SU-DHL-6 (cell line): ENCODE measurements around the gene NTRK3.

Experiments used
- H2AFZ ChIP-seq: fragments of 200-600 bp; sonication (generic); 2 replicates; pipeline ENCODE4 v1.6.1; 2014; ENCODE audit warnings: low read depth, mild to moderate bottlenecking, moderate library complexity, mixed read lengths, antibody characterized with exemption, low read length; ENCODE audit not compliant: severe bottlenecking
- H3F3A ChIP-seq: fragments of 200-600 bp; shearing (Covaris generic); 2 replicates; pipeline ENCODE4 v1.6.0; 2016; ENCODE audit warnings: antibody characterized with exemption, mild to moderate bottlenecking; ENCODE audit not compliant: insufficient read depth
- H3K27ac ChIP-seq: fragments of 200-600 bp; sonication (generic); 2 replicates; pipeline ENCODE4 v1.5.1; 2016; ENCODE audit warnings: low read depth, mild to moderate bottlenecking, low read length, moderate library complexity, mixed read lengths
- H3K27me3 ChIP-seq: fragments of 200-600 bp; sonication (generic), shearing (Covaris generic); 2 replicates; pipeline ENCODE4 v1.6.0; 2014; ENCODE audit warnings: mild to moderate bottlenecking, low read length
- H3K36me3 ChIP-seq: fragments of 200-600 bp; sonication (generic); 2 replicates; pipeline ENCODE4 v1.6.1; 2014; ENCODE audit warnings: mild to moderate bottlenecking, low read length, mixed read lengths
- H3K4me2 ChIP-seq: fragments of 300-600, 200-600 bp; shearing (Covaris generic), sonication (generic); 2 replicates; pipeline ENCODE4 v1.6.0; 2014; ENCODE audit warnings: low read length, low read depth, mild to moderate bottlenecking; ENCODE audit not compliant: poor library complexity, severe bottlenecking
- H3K4me3 ChIP-seq: fragments of 200-600 bp; sonication (generic); 2 replicates; pipeline ENCODE4 v1.5.1; 2014; ENCODE audit warnings: antibody characterized with exemption, low read length, mild to moderate bottlenecking, mixed read lengths; ENCODE audit not compliant: insufficient read depth, poor library complexity, severe bottlenecking
- H3K79me2 ChIP-seq: fragments of 200-600 bp; sonication (generic); 2 replicates; pipeline ENCODE4 v1.6.1; 2014; ENCODE audit warnings: mild to moderate bottlenecking, low read length, moderate library complexity; ENCODE audit not compliant: insufficient read depth
- H3K9ac ChIP-seq: fragments of 200-600 bp; sonication (generic); 2 replicates; pipeline ENCODE4 v1.7.0; 2014; ENCODE audit warnings: mild to moderate bottlenecking, low read length
- H3K9me2 ChIP-seq: fragments of 200-600 bp; sonication (generic); replicated peaks from 2 replicates; pipeline ENCODE4 v1.6.1; 2014; ENCODE audit warnings: low read length; ENCODE audit not compliant: insufficient read depth
- H3K9me3 ChIP-seq: fragments of 200-600 bp; sonication (generic); 2 replicates; pipeline ENCODE4 v1.6.1; 2014; ENCODE audit warnings: low read length, mixed read lengths; ENCODE audit not compliant: insufficient read depth
- H4K20me1 ChIP-seq: fragments of 200-600 bp; sonication (generic); 2 replicates; pipeline ENCODE4 v1.6.1; 2014; ENCODE audit warnings: low read depth, mild to moderate bottlenecking, antibody characterized with exemption, low read length, moderate library complexity, mixed read lengths
- CTCF ChIP-seq: fragments of 200-600 bp; sonication (generic); IDR thresholded peaks from one replicate; pipeline ENCODE4 v1.5.1; 2017; ENCODE audit warnings: antibody characterized with exemption, mild to moderate bottlenecking, low read length, moderate library complexity; ENCODE audit not compliant: insufficient read depth, poor library complexity, severe bottlenecking
- EZH2phosphoT487 ChIP-seq: fragments of 200-600 bp; sonication (generic), shearing (Covaris generic); conservative IDR thresholded peaks from 2 replicates; pipeline ENCODE4 v1.6.1; 2018; ENCODE audit warnings: mild to moderate bottlenecking, antibody characterized with exemption, low read length, moderate library complexity, mixed read lengths

The NTRK3 gene

DNA sequence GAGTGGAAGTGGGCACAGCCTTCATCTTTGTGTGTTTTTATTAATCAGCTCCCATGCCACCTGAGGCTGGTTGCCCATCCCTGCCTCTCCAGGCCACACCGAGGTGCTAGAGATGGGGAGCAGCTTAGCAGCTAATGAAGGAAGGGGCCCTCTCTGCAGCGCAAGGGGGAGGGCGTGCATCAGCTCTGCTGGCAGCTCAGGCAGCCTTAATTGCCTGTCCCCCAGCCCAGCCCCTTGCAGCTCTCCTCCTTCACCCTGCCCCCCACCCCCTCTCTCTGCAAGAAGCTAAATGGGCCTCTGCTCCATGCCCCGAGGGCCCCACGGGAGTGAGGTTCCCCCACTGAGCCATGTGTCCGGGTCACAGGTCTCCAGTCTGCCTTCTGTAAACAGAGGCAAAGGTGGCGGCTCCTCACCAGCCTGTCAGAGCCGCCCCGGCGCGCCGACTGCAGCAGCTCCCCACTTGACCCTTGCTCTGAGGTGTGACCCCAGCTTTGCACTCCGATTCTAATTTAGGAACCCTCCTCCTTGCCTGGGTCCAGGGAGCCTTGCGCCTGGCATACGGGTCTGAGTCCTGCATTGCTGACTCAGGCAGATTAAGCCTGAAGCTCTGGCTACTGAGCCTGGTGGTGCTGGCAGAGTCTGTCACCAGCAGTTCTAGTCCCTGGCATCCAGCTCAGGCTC is 27.9 kb upstream of the NTRK3 start:
- no peak for TF ChIP-seq CTCF
- TF ChIP-seq EZH2phosphoT487 = no peak
- Histone ChIP-seq H3K9me2 (no peaks in the 10 kb centered on the region), H3K9me3 (no peaks in the 10 kb centered on the region), H3K36me3 (no peaks in the 10 kb centered on the region), H4K20me1 (no peaks in the 10 kb centered on the region), H3K27ac (no peak overlapping the region), H2AFZ (no peak overlapping the region), H3K9ac (no peak overlapping the region), H3K79me2 (no peaks in the 10 kb centered on the region), H3K4me2 (no peak overlapping the region), H3F3A (no peaks in the 10 kb centered on the region), H3K27me3 (no peaks in the 10 kb centered on the region), H3K4me3 (no peak overlapping the region)

DNA sequence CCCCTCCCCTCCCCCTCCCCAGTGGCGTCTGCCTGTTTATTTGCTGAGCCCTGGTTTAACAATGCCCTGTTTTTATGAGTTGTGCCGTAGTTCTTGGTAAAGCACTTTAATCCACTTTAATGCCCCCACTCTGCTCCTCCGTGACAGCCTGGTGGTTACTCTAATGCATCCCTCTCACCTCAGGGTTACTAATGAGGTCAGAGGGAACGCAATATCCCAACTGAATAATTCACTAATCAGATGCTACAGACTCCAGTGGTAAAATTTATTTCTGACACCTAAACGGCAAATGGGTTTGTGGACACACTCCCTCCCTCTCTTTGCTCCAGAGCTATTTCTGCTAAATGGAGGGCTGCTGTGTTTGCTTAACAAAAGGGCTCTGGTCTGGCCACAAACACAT is 26.1 kb upstream of the NTRK3 start:
- no peak overlapping the region for H3K9ac ChIP-seq
- H3K27me3 ChIP-seq = no peaks in the 10 kb centered on the region
- no peak for TF ChIP-seq EZH2phosphoT487
- no peak for TF ChIP-seq CTCF
- H3K9me3 ChIP-seq = no peaks in the 10 kb centered on the region
- H2AFZ ChIP-seq = no peak overlapping the region
- H4K20me1 ChIP-seq = no peaks in the 10 kb centered on the region
- H3K9me2 ChIP-seq = no peaks in the 10 kb centered on the region
- no peaks in the 10 kb centered on the region for H3K36me3 ChIP-seq
- no peaks in the 10 kb centered on the region for H3F3A ChIP-seq
- no peak overlapping the region for H3K4me3 ChIP-seq
- no peak overlapping the region for H3K4me2 ChIP-seq
- no peaks in the 10 kb centered on the region for H3K79me2 ChIP-seq
- no peak overlapping the region for H3K27ac ChIP-seq

- Histone ChIP-seq H3K9me2 (no peaks in the 10 kb centered on the region), H3K27ac (no peak overlapping the region), H3K4me2 (no peak overlapping the region), H3K79me2 (no peaks in the 10 kb centered on the region), H3K36me3 (no peaks in the 10 kb centered on the region), H4K20me1 (no peaks in the 10 kb centered on the region), H3K9me3 (no peaks in the 10 kb centered on the region), H3K27me3 (no peaks in the 10 kb centered on the region), H3K9ac (no peak overlapping the region), H2AFZ (no peak overlapping the region), H3K4me3 (no peak overlapping the region), H3F3A (no peaks in the 10 kb centered on the region)
- TF ChIP-seq EZH2phosphoT487 (no peak), CTCF (no peak)
Measured at GRCh38 chr15:88276821-88277410, 20.4 kb upstream of the NTRK3 start.
